PFSK-1 (cell line): Measurements from ENCODE around the gene ABHD11.

ENCODE experiments used
- FOXP2 ChIP-seq: optimal IDR thresholded peaks from 2 replicates; pipeline ENCODE3; 2011; ENCODE audit warnings: borderline replicate concordance, control low read depth, inconsistent platforms; ENCODE audit not compliant: insufficient read depth; ENCODE audit errors: extremely low read length, extremely low read depth
- POLR2AphosphoS5 ChIP-seq: IDR thresholded peaks from 2 replicates; pipeline ENCODE4 v1.6.1; 2012; ENCODE audit warnings: low read depth, mild to moderate bottlenecking, control low read depth, low read length, moderate library complexity
- REST ChIP-seq, 2 experiments: IDR thresholded peaks; 2 replicates each; pipeline versions ENCODE4 v1.6.1 to v1.8.0; 2011 to 2012; ENCODE audit warnings: low read depth in 2 of 2, low read length in 2 of 2, control low read depth in 1 of 2, inconsistent platforms in 1 of 2, mild to moderate bottlenecking in 1 of 2, moderate library complexity in 1 of 2; ENCODE audit not compliant: insufficient read depth in 1 of 2
- SIN3A ChIP-seq: IDR thresholded peaks from 2 replicates; pipeline ENCODE4 v1.6.1; 2012; ENCODE audit warnings: mild to moderate bottlenecking, low read length, moderate library complexity, borderline replicate concordance; ENCODE audit not compliant: insufficient read depth
- TAF1 ChIP-seq: IDR thresholded peaks from 2 replicates; pipeline ENCODE4 v1.6.1; 2012; ENCODE audit warnings: low read length, control low read depth, borderline replicate concordance; ENCODE audit not compliant: insufficient read depth

Gene ABHD11

GRCh38 chr7:73723813-73724212 lies 14.8 kb downstream of the ABHD11 start:
- TF ChIP-seq REST (IDR thresholded peaks at IDR 0.05; ENCODE audit: insufficient read depth in 1 of 2, low read depth in 2 of 2, low read length in 2 of 2) (no peak), TAF1 (no peak), POLR2AphosphoS5 (no peak), SIN3A (no peak)

- TF ChIP-seq FOXP2 (no peak), REST (IDR thresholded peaks at IDR 0.05; ENCODE audit: insufficient read depth in 1 of 2, low read depth in 2 of 2, low read length in 2 of 2) (no peak), SIN3A (no peak), TAF1 (no peak), POLR2AphosphoS5 (no peak)
These were observed 15.8 kb downstream of the ABHD11 start for GRCh38 chr7:73722785-73723184.

DNA sequence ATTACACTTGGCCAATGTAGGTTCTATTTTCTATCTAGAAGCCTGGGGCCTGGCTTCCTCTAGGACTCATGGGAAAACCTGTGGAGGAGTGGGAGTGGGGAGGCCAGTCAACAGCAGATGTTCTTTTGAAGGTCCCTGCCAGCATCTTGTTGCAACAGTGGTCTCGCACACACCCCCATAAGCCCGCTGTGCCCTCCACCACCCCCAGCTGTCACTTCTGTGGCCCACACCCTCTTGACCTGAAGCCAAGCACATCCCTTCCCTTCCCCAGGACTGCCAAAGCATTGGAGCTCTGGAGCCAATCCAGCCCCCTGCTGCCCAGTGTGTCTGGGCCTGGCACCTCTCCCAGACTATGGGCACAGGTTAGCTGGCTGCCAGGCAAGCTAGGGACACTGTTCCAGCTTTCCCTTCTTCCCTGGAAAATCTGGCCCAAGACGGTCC lies 17.2 kb downstream of the ABHD11 start:
- TF ChIP-seq POLR2AphosphoS5 (no peak), SIN3A (no peak), REST (IDR thresholded peaks at IDR 0.05; ENCODE audit: insufficient read depth in 1 of 2, low read depth in 2 of 2, low read length in 2 of 2) (no peak), TAF1 (no peak), FOXP2 (no peak)

- TF ChIP-seq FOXP2 (no peak), TAF1 (no peak), REST (IDR thresholded peaks at IDR 0.05; ENCODE audit: insufficient read depth in 1 of 2, low read depth in 2 of 2, low read length in 2 of 2) (no peak), POLR2AphosphoS5 (no peak), SIN3A (no peak)
These were observed 18.8 kb downstream of the ABHD11 start for GRCh38 chr7:73719806-73720169.
